BE2C (cell line): ENCODE data around the gene CCL16.

Experiments used
- DNase-seq: peaks from one replicate; pipeline ENCODE4 v3.0.0-alpha.2; 2020
- H3K27me3 ChIP-seq: fragments of 250-450 bp; sonication (Bioruptor Pico); 2 replicates; pipeline ENCODE4 v1.5.1; 2020; ENCODE audit warnings: mild to moderate bottlenecking
- H3K36me3 ChIP-seq: fragments of 250-450 bp; sonication (Bioruptor Pico); 2 replicates; pipeline ENCODE4 v1.5.1; 2020; ENCODE audit warnings: mild to moderate bottlenecking
- H3K4me1 ChIP-seq: fragments of 250-450 bp; sonication (Bioruptor Pico); 2 replicates; pipeline ENCODE4 v1.5.1; 2020
- H3K4me3 ChIP-seq: 2 replicates; pipeline ENCODE4 v1.5.1; 2011; ENCODE audit warnings: low read depth, low read length
- H3K9me3 ChIP-seq: fragments of 250-450 bp; sonication (Bioruptor Pico); 2 replicates; pipeline ENCODE4 v1.5.1; 2020
- TF ChIP-seq, protein P1 (sequence below): IDR thresholded peaks from 2 replicates; pipeline ENCODE4 v1.5.1; 2012; ENCODE audit warnings: mild to moderate bottlenecking, low read depth, low read length

Gene CCL16

GRCh38 chr17:35936063-35936462 lies 45.2 kb downstream of the CCL16 start:
- no peaks in the 10 kb centered on the region for H3K36me3 ChIP-seq
- no peak overlapping the region for H3K4me3 ChIP-seq
- DNase-seq, result no peak
- TF ChIP-seq, protein P1, sequence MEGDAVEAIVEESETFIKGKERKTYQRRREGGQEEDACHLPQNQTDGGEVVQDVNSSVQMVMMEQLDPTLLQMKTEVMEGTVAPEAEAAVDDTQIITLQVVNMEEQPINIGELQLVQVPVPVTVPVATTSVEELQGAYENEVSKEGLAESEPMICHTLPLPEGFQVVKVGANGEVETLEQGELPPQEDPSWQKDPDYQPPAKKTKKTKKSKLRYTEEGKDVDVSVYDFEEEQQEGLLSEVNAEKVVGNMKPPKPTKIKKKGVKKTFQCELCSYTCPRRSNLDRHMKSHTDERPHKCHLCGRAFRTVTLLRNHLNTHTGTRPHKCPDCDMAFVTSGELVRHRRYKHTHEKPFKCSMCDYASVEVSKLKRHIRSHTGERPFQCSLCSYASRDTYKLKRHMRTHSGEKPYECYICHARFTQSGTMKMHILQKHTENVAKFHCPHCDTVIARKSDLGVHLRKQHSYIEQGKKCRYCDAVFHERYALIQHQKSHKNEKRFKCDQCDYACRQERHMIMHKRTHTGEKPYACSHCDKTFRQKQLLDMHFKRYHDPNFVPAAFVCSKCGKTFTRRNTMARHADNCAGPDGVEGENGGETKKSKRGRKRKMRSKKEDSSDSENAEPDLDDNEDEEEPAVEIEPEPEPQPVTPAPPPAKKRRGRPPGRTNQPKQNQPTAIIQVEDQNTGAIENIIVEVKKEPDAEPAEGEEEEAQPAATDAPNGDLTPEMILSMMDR, result no peak
- H3K4me1 ChIP-seq, result no peaks in the 10 kb centered on the region
- no peaks in the 10 kb centered on the region for H3K9me3 ChIP-seq
- H3K27me3 ChIP-seq, result no peaks in the 10 kb centered on the region

GRCh38 chr17:35934760-35935159 lies 46.5 kb downstream of the CCL16 start:
- no peak overlapping the region for H3K4me3 ChIP-seq
- H3K27me3 ChIP-seq, result no peaks in the 10 kb centered on the region
- no peaks in the 10 kb centered on the region for H3K9me3 ChIP-seq
- H3K4me1 ChIP-seq, result peaks cover 3% of the 10 kb centered on the region; the same call in 1 of the 2 replicates
- H3K36me3 ChIP-seq, result no peaks in the 10 kb centered on the region
- TF ChIP-seq, protein P1, result no peak
- DNase-seq, result no peak

DNA sequence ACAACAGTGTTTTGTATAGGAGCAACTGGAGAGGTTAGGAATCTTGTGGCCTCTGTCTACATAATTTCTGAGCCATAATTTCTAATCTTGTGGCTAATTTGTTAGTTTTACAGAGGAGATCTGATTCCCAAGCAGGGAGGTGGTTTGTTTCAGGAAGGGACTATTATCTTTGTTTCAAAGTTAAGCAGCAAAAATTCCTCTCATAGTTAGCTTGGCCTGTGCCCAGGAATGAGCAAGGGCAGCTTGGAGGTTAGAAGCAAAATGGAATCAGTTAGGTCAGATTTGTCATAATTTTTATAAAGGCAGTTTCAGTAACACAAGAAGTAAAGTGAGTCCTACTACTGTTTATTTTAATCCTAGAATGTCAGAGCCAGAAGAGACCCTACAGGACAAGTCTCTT lies 48.7 kb downstream of the CCL16 start:
- Histone ChIP-seq H3K4me1 (peaks cover 3% of the 10 kb centered on the region; the same call in 1 of the 2 replicates), H3K4me3 (no peak overlapping the region), H3K36me3 (no peaks in the 10 kb centered on the region), H3K9me3 (no peaks in the 10 kb centered on the region), H3K27me3 (no peaks in the 10 kb centered on the region)
- DNase-seq, result no peak
- TF ChIP-seq, protein P1, result no peak

DNA sequence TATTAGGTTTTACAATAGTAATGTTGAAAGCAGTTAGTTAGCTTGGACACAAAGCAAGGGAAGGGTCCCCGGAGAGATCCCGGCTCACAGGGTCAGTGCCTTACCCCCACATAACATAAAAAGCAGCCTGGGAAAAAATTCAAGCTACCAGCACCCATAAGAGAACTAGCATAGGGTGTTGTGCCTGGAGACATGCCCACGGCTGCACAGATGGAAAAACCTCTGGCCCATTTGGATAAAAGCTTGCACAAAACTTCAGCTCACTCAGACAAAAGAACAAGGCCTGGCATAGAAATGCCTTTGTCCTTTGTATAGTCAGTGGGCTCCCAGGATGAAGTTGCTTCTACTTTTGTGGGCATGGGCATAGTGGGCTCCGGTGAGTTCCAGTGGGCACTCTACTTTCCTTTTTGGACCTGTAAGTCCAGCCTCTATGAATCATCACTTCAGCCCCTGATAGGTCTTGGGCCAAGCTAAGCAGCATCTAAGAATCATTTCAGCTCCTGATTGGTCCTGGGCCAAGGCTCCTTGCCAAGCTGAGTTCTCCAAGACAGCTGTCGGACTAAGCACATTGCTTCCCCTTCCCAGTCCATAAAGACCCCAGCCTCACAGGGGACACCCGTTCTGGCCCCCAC lies 49.4 kb downstream of the CCL16 start:
- TF ChIP-seq, protein P1, result no peak
- Histone ChIP-seq H3K4me3 (no peak overlapping the region), H3K4me1 (peaks cover 3% of the 10 kb centered on the region; the same call in 1 of the 2 replicates), H3K36me3 (no peaks in the 10 kb centered on the region), H3K27me3 (no peaks in the 10 kb centered on the region), H3K9me3 (no peaks in the 10 kb centered on the region)
- no peak for DNase-seq

GRCh38 chr17:35930211-35931065 lies 50.9 kb downstream of the CCL16 start, which contains the start of gene RDM1:
Gene RDM1, minus strand, starts transcription at chr17:35930773. Its CDS starts 46 bp downstream, at chr17:35930727.
- Histone ChIP-seq H3K36me3 (no peaks in the 10 kb centered on the region), H3K9me3 (no peaks in the 10 kb centered on the region)

More at GRCh38 chr17:35930211-35931065, 50.9 kb downstream of the CCL16 start, which contains the start of gene RDM1:
- Histone ChIP-seq H3K27me3 (no peaks in the 10 kb centered on the region), H3K4me1 (peaks cover 3% of the 10 kb centered on the region; the same call in 1 of the 2 replicates), H3K4me3 (peak within 1 kb of the TSS; percentile 66)
- TF ChIP-seq, protein P1, result no peak
- peak; percentile 85 for DNase-seq
